Measurements from ENCODE around the gene ATP5F1C. TPM values are rescaled to one million over a fixed set of nuclear protein-coding genes. Genes with fewer than 3 reads are reported as not detected.

Gene ATP5F1C
- total and polyA plus RNA-seq, 2 donors (not counting 1 experiment from before 2014, with no cell fraction given) = 114 to 116 TPM

- Histone ChIP-seq H3K4me1 (ENCODE audit: control insufficient read depth in 2 of 2, insufficient read depth in 2 of 2, low read length in 2 of 2) (no peaks in the 10 kb centered on the region), H4K20me1 (ENCODE audit: control insufficient read depth, insufficient read depth, low read length, poor library complexity, severe bottlenecking) (peaks cover 58% of the 10 kb centered on the region), H3K4me2 (replicated peaks; ENCODE audit: low read depth, low read length, poor library complexity, severe bottlenecking) (no peak overlapping the region), H3K9me3 (ENCODE audit: control extremely low read depth in 1 of 3, control insufficient read depth in 2 of 3, insufficient read depth in 1 of 3, low read length in 2 of 3) (no peaks in the 10 kb centered on the region), H3K4me3 (ENCODE audit: control extremely low read depth in 1 of 5, extremely low read depth in 1 of 5, insufficient read depth in 1 of 5, low read depth in 2 of 5, low read length in 4 of 5) (no peak overlapping the region), H3K36me3 (replicated peaks in 1 of 2; ENCODE audit: control extremely low read depth in 1 of 2, control insufficient read depth in 1 of 2, extremely low read depth in 1 of 2, insufficient read depth in 2 of 2, low read length in 1 of 2) (peaks cover 7 to 39% of the 10 kb centered on the region in 2 experiments), H3K79me2 (ENCODE audit: control insufficient read depth, insufficient read depth, low read length) (peaks cover 81% of the 10 kb centered on the region), H3K27ac (ENCODE audit: low read length in 2 of 2) (no peak overlapping the region), H2AFZ (ENCODE audit: insufficient read depth, low read depth, low read length, poor library complexity, severe bottlenecking) (no peak overlapping the region), H3K27me3 (replicated peaks in 1 of 4; ENCODE audit: control extremely low read depth in 1 of 4, control insufficient read depth in 3 of 4, insufficient read depth in 4 of 4, low read length in 3 of 4) (no peaks in the 10 kb centered on the region), H3K9ac (ENCODE audit: low read length) (no peak overlapping the region)
- Mint-ChIP-seq H3K27ac (no peak overlapping the region), H3K27me3 (no peaks in the 10 kb centered on the region), H3K9me3 (ENCODE audit: insufficient read depth) (no peaks in the 10 kb centered on the region), H3K4me3 (no peak overlapping the region), H3K4me1 (peaks cover 38% of the 10 kb centered on the region)
- 90% methylated on average over 1 of the region's 4 CpGs for WGBS (ENCODE audit: insufficient coverage)
- no peak for DNase-seq
- TF ChIP-seq CTCF (IDR thresholded peaks at IDR 0.05) = no peak
- no peak for TF ChIP-seq EZH2 (IDR thresholded peaks at IDR 0.05; ENCODE audit: borderline replicate concordance, insufficient read depth, low read depth, low read length, poor library complexity, severe bottlenecking)
- no peak for ATAC-seq (ENCODE audit: low read depth)
- ChIA-PET POLR2A (no interaction called here), CTCF (no interaction called here)
- intact Hi-C loops (cut with micrococcal nuclease) = no loop called here
Measured at GRCh38 chr10:7795605-7796004, 7.6 kb downstream of the ATP5F1C start.

- Histone ChIP-seq H3K36me3 (replicated peaks in 1 of 2; ENCODE audit: control extremely low read depth in 1 of 2, control insufficient read depth in 1 of 2, extremely low read depth in 1 of 2, insufficient read depth in 2 of 2, low read length in 1 of 2) (peaks cover 20 to 59% of the 10 kb centered on the region in 2 experiments), H3K4me2 (replicated peaks; ENCODE audit: low read depth, low read length, poor library complexity, severe bottlenecking) (no peak overlapping the region), H3K79me2 (ENCODE audit: control insufficient read depth, insufficient read depth, low read length) (peaks cover 66% of the 10 kb centered on the region), H2AFZ (ENCODE audit: insufficient read depth, low read depth, low read length, poor library complexity, severe bottlenecking) (no peak overlapping the region), H3K27me3 (replicated peaks in 1 of 4; ENCODE audit: control extremely low read depth in 1 of 4, control insufficient read depth in 3 of 4, insufficient read depth in 4 of 4, low read length in 3 of 4) (no peaks in the 10 kb centered on the region), H3K27ac (ENCODE audit: low read length in 2 of 2) (no peak overlapping the region), H3K4me3 (ENCODE audit: control extremely low read depth in 1 of 5, extremely low read depth in 1 of 5, insufficient read depth in 1 of 5, low read depth in 2 of 5, low read length in 4 of 5) (no peak overlapping the region), H4K20me1 (ENCODE audit: control insufficient read depth, insufficient read depth, low read length, poor library complexity, severe bottlenecking) (peaks cover 42% of the 10 kb centered on the region), H3K4me1 (ENCODE audit: control insufficient read depth in 2 of 2, insufficient read depth in 2 of 2, low read length in 2 of 2) (no peaks in the 10 kb centered on the region), H3K9ac (ENCODE audit: low read length) (no peak overlapping the region), H3K9me3 (ENCODE audit: control extremely low read depth in 1 of 3, control insufficient read depth in 2 of 3, insufficient read depth in 1 of 3, low read length in 2 of 3) (no peaks in the 10 kb centered on the region)
- ATAC-seq (ENCODE audit: low read depth) (no peak), DNase-seq (no peak)
- no peaks in the 10 kb centered on the region for H3K9me3 Mint-ChIP-seq (ENCODE audit: insufficient read depth)
- 92% methylated on average over 4 of the region's 6 CpGs for WGBS (ENCODE audit: insufficient coverage)
- H3K4me3 Mint-ChIP-seq = no peak overlapping the region
- ChIA-PET POLR2A (no interaction called here), CTCF (no interaction called here)
- no peaks in the 10 kb centered on the region for H3K27me3 Mint-ChIP-seq
- no peak for TF ChIP-seq EZH2 (IDR thresholded peaks at IDR 0.05; ENCODE audit: borderline replicate concordance, insufficient read depth, low read depth, low read length, poor library complexity, severe bottlenecking)
- no peak for TF ChIP-seq CTCF (IDR thresholded peaks at IDR 0.05)
- H3K4me1 Mint-ChIP-seq = peaks cover 23% of the 10 kb centered on the region
- H3K27ac Mint-ChIP-seq = no peak overlapping the region
- intact Hi-C loops (cut with micrococcal nuclease) = no loop called here
Measured at GRCh38 chr10:7797582-7797981, 9.6 kb downstream of the ATP5F1C start.
